Measurements from ENCODE around the gene SLC25A29. TPM values are rescaled to one million over a fixed set of nuclear protein-coding genes. Genes with fewer than 3 reads are reported as not detected.

Gene SLC25A29
- total and polyA plus RNA-seq, 2 of the 13 experiments (the other 11 are each of a cell fraction or from before 2014, with no cell fraction given): 12.2 to 17.2 TPM

GRCh38 chr14:100323121-100323941, 17.1 kb upstream of the SLC25A29 start, which contains the start of gene SLC25A47 (continued):
- 0 out of 2 replicates have a peak, but pooled peaks have one; percentile 20 for TF ChIP-seq ZNF691 (CRISPR knock-in tag; IDR thresholded peaks at IDR 0.05; ENCODE audit: borderline replicate concordance, low read depth)
- peak; percentile 56 for TF ChIP-seq TEAD3 (CRISPR knock-in tag; optimal IDR thresholded peaks at IDR 0.05; ENCODE audit: borderline replicate concordance)
- TF ChIP-seq THRA (CRISPR knock-in tag; IDR thresholded peaks at IDR 0.05; ENCODE audit: borderline replicate concordance): peak; percentile 72; the same call in 1 of the 2 replicates
- TF ChIP-seq GTF3A (CRISPR knock-in tag; conservative IDR thresholded peaks at IDR 0.05): no peak
- TF ChIP-seq FOXP4 (CRISPR knock-in tag; IDR thresholded peaks at IDR 0.05): no peak
- TF ChIP-seq HNF1B (CRISPR knock-in tag; IDR thresholded peaks at IDR 0.05): peak; percentile 60; the same call in 1 of the 2 replicates
- TF ChIP-seq ZNF414 (CRISPR knock-in tag; IDR thresholded peaks at IDR 0.05): peak; percentile 82
- no peak for TF ChIP-seq ZNF281 (CRISPR knock-in tag; IDR thresholded peaks at IDR 0.05; ENCODE audit: borderline replicate concordance)
- TF ChIP-seq SP2 (CRISPR knock-in tag; IDR thresholded peaks at IDR 0.05): peak; percentile 45
- TF ChIP-seq ZNF552 (CRISPR knock-in tag; IDR thresholded peaks at IDR 0.05; ENCODE audit: borderline replicate concordance): no peak
- no peak for TF ChIP-seq ZNF891 (CRISPR knock-in tag; IDR thresholded peaks at IDR 0.05)
- TF ChIP-seq LCORL (IDR thresholded peaks at IDR 0.05): no peak
- TF ChIP-seq LCORL (CRISPR knock-in tag; IDR thresholded peaks at IDR 0.05): peak; percentile 84
- TF ChIP-seq PITX1 (CRISPR knock-in tag; IDR thresholded peaks at IDR 0.05): no peak
- TF ChIP-seq SAP130 (CRISPR knock-in tag; IDR thresholded peaks at IDR 0.05; ENCODE audit: low read depth): peak; percentile 53
- no peak for TF ChIP-seq CREBL2 (CRISPR knock-in tag; IDR thresholded peaks at IDR 0.05; ENCODE audit: borderline replicate concordance)
- TF ChIP-seq ZGPAT (CRISPR knock-in tag; IDR thresholded peaks at IDR 0.05): no peak
